ENCODE measurements around the gene AIPL1. TPM values are rescaled to one million over a fixed set of nuclear protein-coding genes. Genes with fewer than 3 reads are reported as not detected.

Gene AIPL1
- polyA plus RNA-seq, 3 donors = 0.19 TPM; not detected in 2

- DNase-seq (ENCODE audit: low read depth in 3 of 3, low spot score in 2 of 3) = no peak
Observed at GRCh38 chr17:6422654-6423241, 12.2 kb downstream of the AIPL1 start.

- DNase-seq (ENCODE audit: low read depth in 3 of 3, low spot score in 2 of 3) = peak in 2 of 3 donors; percentile 59 to 65
Observed at GRCh38 chr17:6421700-6422604, 13.0 kb downstream of the AIPL1 start.

GRCh38 chr17:6420173-6420641 is 14.7 kb downstream of the AIPL1 start:
- DNase-seq (ENCODE audit: low read depth in 3 of 3, low spot score in 2 of 3) = no peak

- DNase-seq (ENCODE audit: low read depth in 3 of 3, low spot score in 2 of 3) = no peak
Observed at GRCh38 chr17:6415616-6416015, 19.3 kb downstream of the AIPL1 start.

GRCh38 chr17:6413065-6413464 is 21.9 kb downstream of the AIPL1 start:
- peak in 1 of 3 donors; percentile 15 for DNase-seq (ENCODE audit: low read depth in 3 of 3, low spot score in 2 of 3)

- DNase-seq (ENCODE audit: low read depth in 3 of 3, low spot score in 2 of 3) = no peak
Observed at GRCh38 chr17:6408735-6409134, 26.2 kb downstream of the AIPL1 start.

GRCh38 chr17:6408276-6408675 is 26.6 kb downstream of the AIPL1 start:
- DNase-seq (ENCODE audit: low read depth in 3 of 3, low spot score in 2 of 3) = no peak

GRCh38 chr17:6402258-6402657 is 32.7 kb downstream of the AIPL1 start:
- no peak for DNase-seq (ENCODE audit: low read depth in 3 of 3, low spot score in 2 of 3)

- DNase-seq (ENCODE audit: low read depth in 3 of 3, low spot score in 2 of 3) = no peak
Observed at GRCh38 chr17:6398955-6399354, 36.0 kb downstream of the AIPL1 start.

- DNase-seq (ENCODE audit: low read depth in 3 of 3, low spot score in 2 of 3) = no peak
Observed at GRCh38 chr17:6394055-6394606, 40.8 kb downstream of the AIPL1 start.

- no peak for DNase-seq (ENCODE audit: low read depth in 3 of 3, low spot score in 2 of 3)
Observed at GRCh38 chr17:6393351-6393952, 41.5 kb downstream of the AIPL1 start.

- no peak for DNase-seq (ENCODE audit: low read depth in 3 of 3, low spot score in 2 of 3)
Observed at GRCh38 chr17:6392609-6393350, 42.1 kb downstream of the AIPL1 start.

GRCh38 chr17:6388416-6388815 is 46.5 kb downstream of the AIPL1 start:
- no peak for DNase-seq (ENCODE audit: low read depth in 3 of 3, low spot score in 2 of 3)

- no peak for DNase-seq (ENCODE audit: low read depth in 3 of 3, low spot score in 2 of 3)
Observed at GRCh38 chr17:6387858-6388257, 47.1 kb downstream of the AIPL1 start.

- no peak for DNase-seq (ENCODE audit: low read depth in 3 of 3, low spot score in 2 of 3)
Observed at GRCh38 chr17:6387442-6387841, 47.5 kb downstream of the AIPL1 start.

- no peak for DNase-seq (ENCODE audit: low read depth in 3 of 3, low spot score in 2 of 3)
Observed at GRCh38 chr17:6386041-6386630, 48.8 kb downstream of the AIPL1 start.

- DNase-seq (ENCODE audit: low read depth in 3 of 3, low spot score in 2 of 3) = no peak
Observed at GRCh38 chr17:6384481-6384880, 50.4 kb downstream of the AIPL1 start.

GRCh38 chr17:6381526-6382465 is 53.1 kb downstream of the AIPL1 start:
- DNase-seq (ENCODE audit: low read depth in 3 of 3, low spot score in 2 of 3) = no peak

GRCh38 chr17:6380915-6381438 is 53.9 kb downstream of the AIPL1 start:
- no peak for DNase-seq (ENCODE audit: low read depth in 3 of 3, low spot score in 2 of 3)
